LHCN-M2 (cell line): ENCODE data around the gene FBXW2. TPM values are rescaled to one million over a fixed set of nuclear protein-coding genes. Genes with fewer than 3 reads are reported as not detected.
"Not testable (repeated sequence)": the region's sequence is repeated elsewhere in the genome, so short reads cannot be mapped to it uniquely, and the experiment has no call there.

Experiments used
- DNase-seq: peaks from one replicate; pipeline ENCODE4 v3.0.0-alpha.2; 2012; ENCODE audit warnings: low read depth
- polyA plus RNA-seq: library from polyadenylated mRNA; unstranded; fragments of >200 nt; gene quantifications from one replicate; pipeline ENCODE4 v1.2.1, GENCODE V29; 2012; ENCODE audit warnings: missing spikeins
- total RNA-seq: library from RNA; depleted of rRNA; stranded (reverse); fragments of >200 nt; gene quantifications from 2 replicates; pipeline ENCODE4 v1.2.3, GENCODE V29; 2014; rRNA removed

The FBXW2 gene, protein sequence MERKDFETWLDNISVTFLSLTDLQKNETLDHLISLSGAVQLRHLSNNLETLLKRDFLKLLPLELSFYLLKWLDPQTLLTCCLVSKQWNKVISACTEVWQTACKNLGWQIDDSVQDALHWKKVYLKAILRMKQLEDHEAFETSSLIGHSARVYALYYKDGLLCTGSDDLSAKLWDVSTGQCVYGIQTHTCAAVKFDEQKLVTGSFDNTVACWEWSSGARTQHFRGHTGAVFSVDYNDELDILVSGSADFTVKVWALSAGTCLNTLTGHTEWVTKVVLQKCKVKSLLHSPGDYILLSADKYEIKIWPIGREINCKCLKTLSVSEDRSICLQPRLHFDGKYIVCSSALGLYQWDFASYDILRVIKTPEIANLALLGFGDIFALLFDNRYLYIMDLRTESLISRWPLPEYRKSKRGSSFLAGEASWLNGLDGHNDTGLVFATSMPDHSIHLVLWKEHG
- total RNA-seq, result 19.0 and 22.2 TPM in 2 replicates
- polyA plus RNA-seq, result 28.8 TPM

DNA sequence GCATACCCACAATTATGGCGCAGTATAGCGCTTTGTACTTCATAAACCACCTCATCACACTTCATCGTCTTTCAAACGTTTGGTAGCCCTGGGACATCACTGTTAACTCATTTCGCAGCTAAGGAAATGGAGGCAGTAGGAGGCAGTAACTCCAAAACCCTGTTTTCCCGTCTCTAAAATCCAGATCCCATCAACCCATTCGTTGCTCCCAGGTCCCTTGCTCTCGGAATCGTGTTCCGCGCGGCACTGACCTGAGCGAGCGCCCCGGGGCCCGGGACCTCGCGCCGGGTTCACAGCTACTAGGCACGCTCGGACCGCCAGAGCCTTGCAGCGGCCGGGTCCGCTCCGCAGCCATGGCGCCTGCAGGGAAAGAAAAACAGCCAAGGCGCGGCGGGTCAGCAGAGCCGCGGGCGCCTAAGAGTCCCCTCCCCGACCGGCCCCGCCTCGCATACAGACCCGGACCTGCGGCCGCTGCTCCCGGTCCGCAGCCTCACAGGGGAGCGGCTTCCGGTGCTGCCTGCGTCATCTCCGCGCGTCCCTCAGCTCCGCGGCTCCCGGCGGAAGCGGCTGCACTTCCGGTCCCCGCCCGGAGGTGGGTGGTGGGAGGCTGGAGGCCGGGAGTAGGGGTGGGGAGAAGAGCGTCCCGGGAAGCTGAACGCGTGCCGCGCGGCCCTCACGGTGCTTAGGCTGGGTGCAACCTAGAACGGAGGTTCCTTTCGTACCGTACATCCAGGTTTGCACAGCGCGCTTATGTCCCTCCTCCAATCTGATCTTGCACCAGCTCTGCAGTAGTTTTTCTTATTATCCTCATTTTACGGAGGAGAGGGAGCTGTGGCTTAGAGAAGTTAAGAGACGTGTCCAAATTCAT, at the start of gene FBXW2:
FBXW2 (minus strand) TSS at position 519 of the 868 bp plus-strand sequence. CDS start 5,158 bp downstream, outside the sequence.
- DNase-seq, result peak; percentile 85

DNA sequence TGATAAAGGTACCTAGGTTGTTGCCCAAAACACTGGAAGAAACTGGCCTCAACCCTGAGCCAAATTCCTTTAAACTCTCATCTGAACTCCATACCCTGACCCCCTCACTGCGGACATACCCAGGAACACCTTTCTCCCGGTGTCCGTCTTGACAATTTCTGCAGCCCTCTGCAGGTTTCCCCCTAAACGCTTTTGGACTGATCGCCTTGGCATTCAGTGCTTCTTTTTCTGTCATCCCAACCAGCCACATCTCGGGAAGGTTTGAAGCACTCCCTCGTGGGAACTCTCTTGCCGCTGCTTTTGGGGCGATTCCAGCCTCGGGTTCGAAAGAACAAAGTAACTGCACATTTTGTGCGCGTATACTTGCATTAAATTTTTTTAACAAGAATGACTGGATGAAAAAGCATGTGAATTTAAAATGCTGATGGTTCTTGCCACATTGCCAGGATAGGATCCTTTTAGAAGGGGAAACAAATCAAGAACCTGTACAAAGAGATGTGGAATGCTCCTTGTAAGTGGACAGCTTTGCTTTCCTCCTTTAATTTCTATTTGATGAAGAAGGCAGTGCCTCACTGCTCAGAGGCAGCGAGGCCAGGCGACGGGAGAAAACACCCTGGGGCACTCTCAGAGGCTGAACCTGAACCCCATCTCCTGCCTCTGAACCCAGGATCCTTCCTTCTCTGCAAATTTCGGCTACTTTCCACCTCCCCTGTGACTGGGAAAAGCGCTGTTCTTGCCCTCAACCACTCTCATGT, 48.9 kb upstream of the FBXW2 start:
- no peak for DNase-seq

DNA sequence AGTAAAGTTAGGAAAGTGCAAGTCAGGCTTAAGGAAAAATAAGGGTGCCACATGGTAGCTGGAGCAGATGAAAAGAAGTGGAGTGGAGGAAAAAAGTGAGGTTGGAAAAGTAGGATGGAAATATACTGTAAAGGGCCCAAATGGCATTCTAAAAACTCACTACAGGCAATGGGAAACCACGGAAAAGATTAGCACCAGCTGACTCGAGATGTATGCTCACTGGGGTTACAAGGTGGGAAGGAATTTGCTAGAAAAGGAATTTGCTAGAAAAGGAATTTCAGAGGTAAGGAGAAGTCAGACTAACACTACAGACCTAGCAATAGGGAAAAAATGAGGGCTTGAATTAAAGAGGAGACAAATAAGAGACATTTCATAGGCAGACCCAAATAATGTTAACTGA, 45.9 kb upstream of the FBXW2 start:
- peak; percentile 12 for DNase-seq

- no peak for DNase-seq
Measured at GRCh38 chr9:120837921-120838320, 44.7 kb upstream of the FBXW2 start.

DNA sequence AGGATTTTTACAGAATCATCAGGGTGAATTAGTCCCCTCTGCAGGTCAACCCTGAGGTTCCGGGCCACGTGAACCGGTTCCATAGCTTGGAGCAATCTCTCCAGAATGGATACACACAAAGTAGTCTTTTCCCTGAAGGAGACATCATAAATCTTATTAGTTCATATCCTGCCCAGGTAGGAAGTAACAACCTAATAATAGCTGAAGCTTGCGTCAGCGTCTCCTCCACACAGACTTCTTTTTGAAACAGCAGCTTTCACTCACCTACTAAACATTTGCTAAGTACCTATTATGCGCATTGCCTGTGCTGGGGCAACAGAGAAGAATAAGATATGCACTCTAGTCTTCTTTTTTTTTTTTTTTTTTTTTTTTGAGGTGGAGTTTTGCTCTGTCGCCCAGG, 40.1 kb upstream of the FBXW2 start:
- no peak for DNase-seq

- DNase-seq, result no peak
Measured at GRCh38 chr9:120832807-120833206, 39.6 kb upstream of the FBXW2 start.

DNA sequence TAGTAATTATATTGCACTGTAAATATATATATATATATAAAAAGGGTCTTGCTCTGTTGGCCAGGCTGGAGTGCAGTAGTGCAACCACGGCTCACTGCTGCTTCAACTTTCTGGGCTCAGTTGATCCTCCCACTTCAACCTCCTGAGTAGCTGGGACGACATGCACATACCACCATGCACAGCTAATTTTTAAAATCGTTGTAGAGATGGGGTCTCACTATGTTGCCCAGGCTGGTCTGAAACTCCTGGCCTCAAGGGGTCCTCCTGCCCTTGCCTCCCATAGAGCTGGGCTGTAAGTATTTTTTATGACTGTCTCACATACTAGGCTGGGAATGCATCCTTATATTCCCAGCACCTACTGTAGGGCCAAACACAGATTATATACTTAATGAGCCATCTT, 37.6 kb upstream of the FBXW2 start:
- DNase-seq, result no peak

DNA sequence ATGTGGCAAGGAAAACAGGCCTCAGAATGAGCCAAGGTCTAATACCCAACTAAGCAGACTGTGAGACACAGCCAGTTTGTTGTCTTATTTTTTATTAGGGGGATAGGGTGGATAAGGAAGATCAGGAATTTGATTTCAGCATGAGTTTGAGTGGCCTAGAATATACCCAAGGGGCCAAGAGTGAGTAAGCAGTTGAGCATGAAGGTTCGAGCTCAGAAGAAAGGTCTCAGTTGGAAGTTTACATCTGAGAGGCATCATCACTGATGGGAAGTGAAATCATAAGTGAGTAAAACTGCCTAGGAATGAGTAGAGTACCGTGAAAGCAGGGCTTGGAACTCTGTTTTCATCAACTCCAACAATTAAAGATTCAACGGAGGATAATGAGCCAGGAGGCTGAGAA, 36.9 kb upstream of the FBXW2 start:
- DNase-seq, result peak; percentile 17

GRCh38 chr9:120829650-120830049, 36.4 kb upstream of the FBXW2 start:
- no peak for DNase-seq

DNA sequence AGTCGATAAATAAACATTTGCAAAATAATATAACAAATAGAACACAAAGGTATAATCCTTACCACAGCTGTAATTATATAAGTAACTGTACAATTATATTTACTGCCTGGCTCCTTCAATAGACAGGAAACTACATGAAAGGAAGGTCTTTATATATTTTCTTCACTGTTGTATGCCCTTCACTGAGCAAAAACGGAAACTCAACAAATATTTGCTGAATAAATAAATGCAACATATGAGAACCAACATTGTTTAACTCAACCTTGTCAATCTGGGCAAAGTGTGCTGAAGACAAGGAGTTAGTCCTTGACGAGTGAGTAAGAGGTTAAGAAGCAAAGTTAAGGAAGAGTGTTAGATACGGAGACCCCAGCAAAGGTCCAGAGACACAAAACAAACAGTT, 26.9 kb upstream of the FBXW2 start:
- DNase-seq, result no peak

GRCh38 chr9:120818595-120818994, 25.4 kb upstream of the FBXW2 start:
- DNase-seq, result no peak

GRCh38 chr9:120815075-120815474, 21.9 kb upstream of the FBXW2 start:
- DNase-seq, result no peak

- no peak for DNase-seq
Measured at GRCh38 chr9:120808931-120809330, 15.7 kb upstream of the FBXW2 start.

DNA sequence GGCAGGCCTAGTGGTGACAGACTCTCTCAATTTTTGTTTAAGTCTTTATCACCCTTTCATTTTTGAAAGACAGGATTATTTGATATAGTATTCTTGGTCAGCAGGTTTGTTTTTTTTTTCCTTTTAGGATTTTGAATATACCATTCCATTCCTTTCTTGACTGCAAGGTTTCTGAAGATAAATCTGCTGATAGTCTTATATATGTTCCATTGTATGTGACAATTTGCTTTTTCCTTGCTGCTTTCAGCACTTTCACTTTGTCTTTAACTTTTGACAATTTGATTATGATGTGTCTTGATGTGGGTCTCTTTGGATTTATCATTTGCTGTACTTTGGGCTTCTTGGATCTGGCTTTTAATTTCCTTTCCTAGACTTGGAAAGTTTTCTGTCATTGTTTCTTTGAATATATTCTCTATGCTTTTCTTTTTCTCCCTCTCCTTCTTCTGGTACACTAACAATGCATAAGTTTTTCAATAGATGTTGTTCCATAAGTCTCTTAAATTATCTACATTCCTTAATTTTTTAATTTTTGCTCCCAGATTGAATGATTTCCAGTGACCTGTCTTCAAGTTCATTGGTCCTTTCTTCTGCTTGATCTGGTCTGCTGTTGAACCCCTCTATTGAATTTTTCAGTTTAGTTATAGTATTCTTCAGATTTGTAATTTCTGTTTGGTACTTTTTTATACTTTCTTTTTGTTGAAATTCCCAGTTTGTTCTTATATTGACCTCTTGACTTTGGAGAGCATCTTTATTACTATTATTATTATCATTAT, 14.6 kb upstream of the FBXW2 start:
- no peak for DNase-seq

DNA sequence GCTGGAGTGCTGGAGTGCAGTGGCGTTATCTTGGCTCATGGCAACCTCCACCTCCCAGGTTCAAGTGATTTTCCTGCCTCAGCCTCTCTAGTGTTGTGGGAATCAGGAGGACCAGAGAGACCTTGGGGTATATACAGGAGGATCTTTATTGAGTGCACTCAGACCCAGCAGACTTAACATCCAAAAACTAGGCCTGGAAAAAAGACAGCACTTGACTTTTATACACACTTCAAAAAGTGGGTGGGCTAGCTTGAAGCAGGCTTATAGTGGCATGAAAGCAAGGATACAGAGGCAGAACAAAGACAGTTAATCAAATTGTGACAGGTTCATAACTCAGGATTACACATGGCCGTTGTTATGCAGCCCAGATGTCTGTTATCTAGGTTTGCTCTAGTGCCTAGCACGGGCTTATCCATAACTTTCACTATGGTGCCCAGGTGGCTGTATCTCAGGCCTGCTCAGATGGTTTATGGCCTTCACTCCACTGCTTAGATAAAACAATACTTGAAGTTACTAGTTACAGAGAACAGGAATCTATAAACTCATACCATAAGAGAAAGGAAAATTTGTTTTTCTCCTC, 11.7 kb upstream of the FBXW2 start:
- DNase-seq, result not testable (repeated sequence)

- DNase-seq, result no peak
Measured at GRCh38 chr9:120801441-120801840, 8.2 kb upstream of the FBXW2 start.

- no peak for DNase-seq
Measured at GRCh38 chr9:120791161-120791560, 2.1 kb downstream of the FBXW2 start.

DNA sequence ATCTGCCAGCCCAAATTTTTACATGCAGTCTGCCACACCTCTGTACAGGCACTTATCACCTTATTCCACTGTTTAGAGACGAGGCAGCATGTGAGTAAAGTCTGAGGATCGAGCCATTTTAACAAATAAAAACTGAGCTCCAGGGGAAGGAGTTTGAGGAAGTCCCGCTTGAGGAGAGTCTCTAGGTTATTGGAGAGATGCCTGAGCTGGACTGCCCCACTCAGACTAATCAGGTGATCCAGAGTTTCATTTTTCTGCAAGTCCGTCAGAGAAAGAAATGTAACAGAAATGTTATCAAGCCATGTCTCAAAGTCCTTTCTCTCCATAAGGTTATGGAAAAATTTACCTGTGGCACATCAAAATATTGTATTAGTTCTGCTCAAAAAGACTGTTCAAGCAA, 5.3 kb downstream of the FBXW2 start:
- DNase-seq, result no peak

- DNase-seq, result peak; percentile 45
Measured at GRCh38 chr9:120783602-120784047, 9.6 kb downstream of the FBXW2 start.

GRCh38 chr9:120781236-120781635, 12.0 kb downstream of the FBXW2 start:
- DNase-seq, result no peak

DNA sequence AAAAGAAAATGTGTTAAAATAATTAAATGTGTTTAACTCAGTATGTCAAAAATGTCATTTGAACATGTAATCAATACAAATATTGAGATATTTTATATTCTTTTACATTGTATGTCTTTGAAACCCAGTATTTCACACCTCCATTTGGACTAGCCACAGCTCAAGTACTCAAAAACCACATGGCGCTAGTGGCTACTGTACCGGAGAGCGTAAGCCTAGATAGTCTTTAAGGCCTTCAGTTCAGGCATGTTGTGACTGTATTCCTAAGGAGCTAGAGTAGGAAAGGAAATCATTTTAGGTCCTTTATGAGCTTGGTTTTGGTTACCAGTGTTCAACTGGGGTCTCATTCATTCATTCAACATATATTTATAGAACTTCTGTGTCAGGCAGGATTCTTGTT, 12.8 kb downstream of the FBXW2 start:
- no peak for DNase-seq
